LNCAP (cell line): ENCODE measurements around the gene LRRC61.

ENCODE experiments used
- TF ChIP-seq, protein P1 (sequence below): fragments of 450-650 bp; IDR thresholded peaks from 2 replicates; pipeline ENCODE4 v1.5.1; 2017; ENCODE audit warnings: mild to moderate bottlenecking

The LRRC61 gene

DNA sequence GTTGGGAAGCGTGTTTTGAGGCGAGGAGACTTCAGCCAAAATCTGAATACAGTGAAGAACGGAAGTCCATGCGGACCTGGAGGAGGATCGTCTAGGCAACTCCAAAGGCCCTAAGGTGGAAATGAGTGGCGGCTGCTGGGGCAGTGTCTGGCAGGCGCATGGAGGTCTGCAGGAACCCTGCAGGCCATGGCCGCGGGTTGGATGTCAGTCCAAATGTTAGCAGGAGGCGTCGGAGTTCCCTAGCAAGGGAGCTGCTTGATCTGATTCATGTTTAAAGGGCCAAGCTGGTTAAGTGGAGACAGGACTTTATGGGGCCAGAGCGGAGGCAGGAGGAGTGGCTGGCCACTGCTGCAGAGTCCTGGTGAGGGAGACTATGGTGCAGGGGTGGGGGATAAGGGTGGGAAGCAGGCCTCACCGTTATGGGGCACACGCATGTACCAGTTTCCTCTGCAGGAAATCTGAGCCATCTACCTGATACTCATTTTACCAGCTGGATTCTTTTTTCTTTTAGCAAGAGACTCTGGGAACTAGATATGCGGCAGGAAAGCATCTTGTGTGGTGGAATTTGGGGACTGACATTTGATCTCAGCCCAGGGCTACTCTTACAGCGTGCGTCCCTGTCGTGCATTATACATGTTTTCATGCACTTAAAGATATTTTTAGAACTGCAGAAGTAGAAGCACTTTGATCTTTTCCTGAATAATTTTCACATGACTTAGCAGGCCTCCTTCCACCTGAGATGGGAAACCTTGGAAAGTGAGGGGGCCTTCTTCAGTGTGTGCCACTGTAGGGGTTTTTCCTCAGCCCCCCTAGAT is 38.9 kb downstream of the LRRC61 start:
- TF ChIP-seq, protein P1, sequence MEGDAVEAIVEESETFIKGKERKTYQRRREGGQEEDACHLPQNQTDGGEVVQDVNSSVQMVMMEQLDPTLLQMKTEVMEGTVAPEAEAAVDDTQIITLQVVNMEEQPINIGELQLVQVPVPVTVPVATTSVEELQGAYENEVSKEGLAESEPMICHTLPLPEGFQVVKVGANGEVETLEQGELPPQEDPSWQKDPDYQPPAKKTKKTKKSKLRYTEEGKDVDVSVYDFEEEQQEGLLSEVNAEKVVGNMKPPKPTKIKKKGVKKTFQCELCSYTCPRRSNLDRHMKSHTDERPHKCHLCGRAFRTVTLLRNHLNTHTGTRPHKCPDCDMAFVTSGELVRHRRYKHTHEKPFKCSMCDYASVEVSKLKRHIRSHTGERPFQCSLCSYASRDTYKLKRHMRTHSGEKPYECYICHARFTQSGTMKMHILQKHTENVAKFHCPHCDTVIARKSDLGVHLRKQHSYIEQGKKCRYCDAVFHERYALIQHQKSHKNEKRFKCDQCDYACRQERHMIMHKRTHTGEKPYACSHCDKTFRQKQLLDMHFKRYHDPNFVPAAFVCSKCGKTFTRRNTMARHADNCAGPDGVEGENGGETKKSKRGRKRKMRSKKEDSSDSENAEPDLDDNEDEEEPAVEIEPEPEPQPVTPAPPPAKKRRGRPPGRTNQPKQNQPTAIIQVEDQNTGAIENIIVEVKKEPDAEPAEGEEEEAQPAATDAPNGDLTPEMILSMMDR: no peak

DNA sequence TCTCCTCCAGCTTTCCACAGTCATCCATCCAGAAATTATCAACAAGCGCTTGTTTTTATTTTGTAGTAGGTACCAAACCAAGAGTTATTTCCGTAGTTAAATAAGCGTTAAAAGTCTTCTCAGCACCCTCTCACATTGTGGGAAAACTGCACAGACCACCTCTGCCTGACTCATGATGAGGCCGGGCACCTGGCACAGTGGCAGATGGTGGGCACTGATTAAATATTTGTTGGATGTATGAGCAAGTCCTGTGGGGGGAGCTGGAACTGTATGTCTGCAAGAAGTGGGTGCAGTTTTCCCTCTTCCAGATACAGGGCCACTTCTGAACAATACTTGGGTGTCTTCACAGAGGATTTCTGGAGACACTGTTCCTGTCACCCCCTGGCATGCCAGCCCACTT is 40.2 kb downstream of the LRRC61 start:
- TF ChIP-seq, protein P1: no peak

DNA sequence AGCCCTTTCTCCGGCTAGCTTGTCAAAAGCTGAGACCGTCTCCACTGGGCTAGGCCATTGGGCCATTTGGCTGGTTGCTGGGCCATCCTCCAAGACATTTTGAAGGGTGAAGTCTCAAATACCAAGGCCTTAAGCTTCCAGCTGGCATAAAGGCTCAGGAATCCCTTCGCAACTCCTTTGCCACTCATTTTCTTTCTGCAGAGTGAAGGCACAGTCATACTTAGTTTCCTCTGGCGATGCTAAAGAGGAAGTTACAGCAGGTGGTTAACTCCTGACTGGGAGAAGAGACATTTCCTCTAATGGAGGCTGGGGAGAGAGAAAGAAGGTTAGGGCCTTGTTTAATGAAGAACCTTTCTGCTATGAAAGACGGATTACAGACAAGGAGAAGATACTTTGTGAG is 40.7 kb downstream of the LRRC61 start:
- TF ChIP-seq, protein P1: no peak

DNA sequence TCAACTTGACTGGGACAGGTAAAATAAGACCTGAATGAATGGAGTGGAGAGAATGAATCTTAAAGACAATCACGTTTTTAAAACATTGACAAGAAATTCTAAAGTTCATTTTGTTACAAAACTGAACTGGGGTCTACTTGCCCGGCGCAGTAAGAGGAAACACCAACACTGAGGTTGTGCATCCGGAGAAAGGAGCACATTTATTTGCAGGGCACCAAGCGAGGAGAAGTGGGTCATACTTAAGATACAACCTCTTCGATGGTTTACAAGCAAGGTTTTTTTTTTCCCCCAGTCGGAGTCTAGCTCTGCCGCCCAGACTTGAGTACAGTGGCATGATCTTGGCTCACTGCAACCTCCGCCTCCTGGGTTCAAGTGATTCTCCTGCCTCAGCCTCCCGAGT is 42.0 kb downstream of the LRRC61 start:
- TF ChIP-seq, protein P1: no peak

DNA sequence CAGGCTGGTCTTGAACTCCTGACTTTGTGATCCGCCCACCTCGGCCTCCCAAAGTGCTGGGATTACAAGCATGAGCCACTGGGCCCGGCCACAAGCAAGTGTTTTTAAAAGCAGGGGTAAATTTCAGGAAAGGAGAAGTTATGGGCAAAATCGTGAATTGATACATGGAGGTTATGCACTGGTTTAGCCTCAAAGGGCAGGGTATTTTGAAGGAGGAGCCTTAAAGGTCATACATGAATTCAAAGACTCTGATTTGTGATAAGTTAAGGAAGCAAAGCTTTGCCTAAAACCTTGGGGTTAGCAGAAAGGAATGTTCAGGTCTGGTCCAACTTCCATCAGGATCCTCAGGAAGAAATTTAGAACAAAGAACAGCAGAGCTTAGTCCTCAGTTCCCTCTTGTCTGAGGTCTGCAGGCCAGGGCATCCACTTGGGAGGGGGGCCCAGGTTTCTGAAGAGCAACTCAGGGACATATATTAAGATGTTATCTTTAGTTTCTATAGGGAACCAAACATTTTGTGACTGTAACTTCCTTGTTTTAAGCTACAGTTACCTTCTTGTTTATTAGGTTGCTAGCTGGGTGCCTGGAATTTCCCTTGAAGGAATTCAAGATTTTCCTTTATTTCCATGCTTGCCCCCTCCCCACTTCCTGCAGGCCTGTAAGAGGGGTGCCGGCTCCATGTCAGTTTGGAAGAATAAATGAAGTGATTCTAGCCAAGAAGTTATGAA is 42.7 kb downstream of the LRRC61 start:
- TF ChIP-seq, protein P1: no peak

DNA sequence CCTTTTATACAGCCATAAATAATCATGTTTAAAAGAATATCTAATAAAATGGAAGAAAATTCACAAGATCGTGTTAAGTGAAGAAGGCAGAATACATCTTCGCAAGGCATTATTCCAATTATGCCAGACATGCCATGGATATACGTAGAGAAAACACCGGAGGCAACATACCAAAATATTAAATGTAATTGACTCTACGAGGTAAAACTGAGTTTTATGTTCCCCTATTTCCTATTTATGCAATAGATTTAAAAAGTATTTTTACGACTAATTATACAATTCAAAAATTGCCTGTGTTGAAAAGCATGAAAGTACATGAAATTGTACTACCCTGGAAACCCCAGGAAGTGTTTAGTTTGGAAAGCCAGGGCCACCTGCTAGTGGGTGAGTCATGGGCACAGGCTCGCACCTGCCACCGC is 44.5 kb downstream of the LRRC61 start:
- TF ChIP-seq, protein P1: no peak

DNA sequence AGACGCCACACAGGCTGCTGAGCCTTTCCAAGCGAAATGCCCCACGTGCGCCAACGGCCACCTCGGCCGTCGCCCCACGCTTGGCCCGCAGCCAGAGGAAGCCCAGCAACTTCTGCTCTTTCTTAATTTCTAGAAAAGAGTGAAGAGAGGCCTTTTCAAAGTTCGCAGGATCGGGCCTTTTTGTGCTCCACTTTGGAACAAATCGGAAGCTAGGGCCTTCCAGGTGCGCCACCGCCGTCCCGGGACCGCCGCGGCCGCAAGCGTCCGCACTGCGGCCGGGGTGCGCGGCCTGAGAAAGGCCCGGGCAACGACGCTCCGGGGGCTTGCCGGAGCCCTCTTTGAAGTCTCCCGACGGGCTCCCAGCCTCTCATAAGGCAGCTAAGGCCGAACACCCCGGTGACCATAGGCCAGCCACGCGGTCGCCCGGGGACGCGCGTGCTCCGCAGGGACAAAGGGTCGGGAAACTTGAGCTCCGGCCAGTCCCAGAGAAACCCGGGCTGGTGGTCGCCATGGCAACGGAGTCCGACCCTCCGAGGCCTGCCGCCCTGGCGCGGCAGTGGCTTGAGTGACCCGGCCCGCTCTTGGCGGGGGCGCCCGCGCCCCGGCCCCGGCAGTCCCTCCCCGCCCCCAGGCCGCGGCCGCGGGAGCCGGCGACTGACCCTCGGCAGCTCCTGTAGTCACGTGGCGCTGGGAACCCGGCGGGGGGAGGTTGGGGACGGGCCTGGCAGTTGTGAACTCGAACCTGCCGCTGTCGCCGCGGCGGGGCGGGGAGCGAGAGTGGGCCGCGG is 45.1 kb downstream of the LRRC61 start, which contains the start of gene REPIN1:
Gene REPIN1 (plus strand): TSS at position 727 of the 788 bp plus-strand sequence. CDS start 890 bp downstream, outside the sequence.
- TF ChIP-seq, protein P1: no peak
